Hematopoietic multipotent progenitor cell treated with erythropoietin and hydrocortisone succinate and interleukin-3 and kit ligand, for 15 days (in vitro differentiated cells): ENCODE results near the gene TIFAB.
A peak's percentile ranks its signal among the peaks of the same experiment; 100 is the strongest.

ENCODE experiments used
- DNase-seq: peaks from one replicate; pipeline ENCODE4 v3.0.0-alpha.2; 2015; ENCODE audit warnings: low spot score

Gene TIFAB

GRCh38 chr5:135481909-135482311 is 29.8 kb upstream of the TIFAB start:
- no peak for DNase-seq

- DNase-seq, result no peak
Observed at GRCh38 chr5:135481387-135481786, 29.2 kb upstream of the TIFAB start.

- no peak for DNase-seq
Observed at GRCh38 chr5:135480511-135480910, 28.4 kb upstream of the TIFAB start.

- no peak for DNase-seq
Observed at GRCh38 chr5:135478938-135479337, 26.8 kb upstream of the TIFAB start.

- no peak for DNase-seq
Observed at GRCh38 chr5:135477613-135478066, 25.5 kb upstream of the TIFAB start.

- DNase-seq, result peak; percentile 68
Observed at GRCh38 chr5:135476615-135477581, 24.7 kb upstream of the TIFAB start.

- DNase-seq, result no peak
Observed at GRCh38 chr5:135473956-135474670, 22.0 kb upstream of the TIFAB start.

GRCh38 chr5:135472141-135472540 is 20.0 kb upstream of the TIFAB start:
- no peak for DNase-seq

GRCh38 chr5:135471726-135472125 is 19.6 kb upstream of the TIFAB start:
- DNase-seq, result no peak

GRCh38 chr5:135469911-135470310 is 17.8 kb upstream of the TIFAB start:
- DNase-seq, result no peak

- DNase-seq, result no peak
Observed at GRCh38 chr5:135468541-135468940, 16.4 kb upstream of the TIFAB start.

GRCh38 chr5:135467871-135468485 is 15.8 kb upstream of the TIFAB start:
- DNase-seq, result no peak

GRCh38 chr5:135467051-135467625 is 15.0 kb upstream of the TIFAB start:
- no peak for DNase-seq

- peak; percentile 75 for DNase-seq
Observed at GRCh38 chr5:135466178-135467050, 14.3 kb upstream of the TIFAB start.

GRCh38 chr5:135465391-135466122 is 13.4 kb upstream of the TIFAB start:
- DNase-seq, result no peak

GRCh38 chr5:135462304-135462703 is 10.2 kb upstream of the TIFAB start:
- DNase-seq, result peak; percentile 79

GRCh38 chr5:135461481-135462151 is 9.5 kb upstream of the TIFAB start:
- no peak for DNase-seq

GRCh38 chr5:135460246-135461033 is 8.3 kb upstream of the TIFAB start:
- no peak for DNase-seq

- peak; percentile 92 for DNase-seq
Observed at GRCh38 chr5:135458921-135459331, 6.8 kb upstream of the TIFAB start.
